Prostate gland (tissue), 2 donors: ENCODE data around the gene LRRTM3.

Source experiments
- CTCF ChIP-seq, 4 experiments: fragments of 200-600 bp in 2 of 4; fragments of 450-650 bp in 2 of 4; sonication (generic) in 2 of 4; IDR thresholded peaks; 1 replicate in 3 of 4; 2 replicates in 1 of 4; pipeline ENCODE4 v1.5.1; 2016 to 2019; ENCODE audit warnings: antibody characterized with exemption in 4 of 4, mild to moderate bottlenecking in 2 of 4, moderate library complexity in 2 of 4
- POLR2A ChIP-seq: fragments of 450-650 bp; IDR thresholded peaks from one replicate; pipeline ENCODE4 v1.6.1; 2016; ENCODE audit warnings: antibody characterized with exemption, mild to moderate bottlenecking
- POLR2AphosphoS5 ChIP-seq: sonication (generic); formaldehyde crosslinking; IDR thresholded peaks from one replicate; pipeline ENCODE4 v1.6.1; 2017; ENCODE audit warnings: antibody characterized with exemption

GRCh38 chr10:66925896-66926715, at the start of gene LRRTM3:
- TF ChIP-seq CTCF (IDR thresholded peaks at IDR 0.05) (peak in 3 of 4 experiments; percentile 24 to 42 (median 33)), POLR2A (no peak), POLR2AphosphoS5 (peak; percentile 25)
